Lower leg skin (tissue), 3 donors: ENCODE data around the gene RNF145.
"Not testable (repeated sequence)": the region's sequence is repeated elsewhere in the genome, so short reads cannot be mapped to it uniquely, and the experiment has no call there.

Experiments used
- CTCF ChIP-seq, 3 donors: fragments of 450-650 bp; IDR thresholded peaks; one replicate each; pipeline ENCODE4 v1.5.1; 2016; ENCODE audit warnings: antibody characterized with exemption in 3 of 3, mild to moderate bottlenecking in 3 of 3, moderate library complexity in 2 of 3
- POLR2A ChIP-seq, 2 donors: fragments of 450-650 bp; IDR thresholded peaks; one replicate each; pipeline ENCODE4 v1.6.1; 2016 to 2017; ENCODE audit warnings: antibody characterized with exemption in 2 of 2, mild to moderate bottlenecking in 1 of 2, moderate library complexity in 1 of 2

GRCh38 chr5:159158553-159159091 is 50.7 kb downstream of the RNF145 start:
- not testable (repeated sequence) for TF ChIP-seq CTCF, POLR2A (IDR thresholded peaks at IDR 0.05)
